GM19043 (cell line): ENCODE results near the gene BAZ1A.
"Not testable (repeated sequence)": the region's sequence is repeated elsewhere in the genome, so short reads cannot be mapped to it uniquely, and the experiment has no call there.

Experiments
- ATAC-seq: cut with Tn5 transposase; IDR thresholded peaks from one replicate; pipeline ENCODE4 v1.9.1; 2021; ENCODE audit warnings: low read depth; ENCODE audit not compliant: unreplicated experiment

Gene BAZ1A

DNA sequence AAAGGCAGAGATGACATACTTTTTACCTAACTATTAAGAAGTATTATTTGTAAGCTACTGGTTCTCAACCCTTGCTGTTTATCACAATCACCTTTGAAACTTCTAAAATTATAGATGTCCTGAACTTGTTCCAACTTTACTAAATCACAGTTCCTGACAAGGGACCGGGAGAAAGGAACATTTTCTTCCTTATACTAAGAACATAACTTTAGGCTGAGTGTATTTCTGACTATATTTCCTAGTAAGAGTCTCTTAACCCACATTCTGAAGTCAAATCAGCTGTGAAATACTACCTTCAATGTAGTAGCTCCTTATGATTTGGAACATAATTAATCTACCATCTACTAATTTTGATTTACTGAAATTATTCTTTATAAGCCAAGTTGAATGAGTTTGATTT lies 80.2 kb downstream of the BAZ1A start:
- ATAC-seq = no peak

DNA sequence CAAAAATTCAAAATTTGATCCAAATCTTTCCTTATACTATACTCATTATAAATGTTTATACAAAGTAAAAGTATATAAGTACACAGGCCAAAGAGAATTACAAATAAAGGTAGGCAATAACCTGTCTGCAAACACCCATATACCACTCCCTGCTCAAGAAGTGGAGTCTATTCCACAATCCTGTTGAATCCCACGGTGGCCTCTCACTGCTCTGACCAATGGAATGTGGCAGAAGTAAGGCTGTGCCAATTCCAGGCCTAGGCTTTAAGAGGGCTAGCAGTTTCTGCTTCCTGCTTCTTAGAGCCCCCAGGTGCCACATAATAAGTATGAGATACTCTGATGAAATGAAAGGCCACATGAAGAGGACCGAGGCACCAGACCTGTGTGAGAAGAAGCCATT lies 80.9 kb downstream of the BAZ1A start:
- ATAC-seq = no peak

DNA sequence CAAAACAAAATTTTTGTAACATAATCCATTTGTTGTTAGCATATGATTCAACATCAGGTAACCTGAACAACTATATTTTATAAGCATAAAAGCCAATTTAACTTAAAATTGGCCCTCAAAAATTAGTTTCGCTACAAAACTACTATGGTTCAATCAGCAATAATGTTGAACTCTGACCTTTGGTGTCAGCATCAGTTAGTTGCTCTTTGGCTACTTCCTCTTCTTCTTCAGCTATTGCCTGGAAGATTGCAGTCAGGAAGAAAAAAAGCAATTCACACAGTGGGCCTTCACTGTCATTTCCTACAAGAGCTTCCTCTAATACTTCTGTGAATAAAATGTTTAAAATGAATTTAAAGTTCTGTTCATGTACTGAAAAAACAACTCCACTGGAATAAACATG lies 82.6 kb downstream of the BAZ1A start:
- no peak for ATAC-seq

DNA sequence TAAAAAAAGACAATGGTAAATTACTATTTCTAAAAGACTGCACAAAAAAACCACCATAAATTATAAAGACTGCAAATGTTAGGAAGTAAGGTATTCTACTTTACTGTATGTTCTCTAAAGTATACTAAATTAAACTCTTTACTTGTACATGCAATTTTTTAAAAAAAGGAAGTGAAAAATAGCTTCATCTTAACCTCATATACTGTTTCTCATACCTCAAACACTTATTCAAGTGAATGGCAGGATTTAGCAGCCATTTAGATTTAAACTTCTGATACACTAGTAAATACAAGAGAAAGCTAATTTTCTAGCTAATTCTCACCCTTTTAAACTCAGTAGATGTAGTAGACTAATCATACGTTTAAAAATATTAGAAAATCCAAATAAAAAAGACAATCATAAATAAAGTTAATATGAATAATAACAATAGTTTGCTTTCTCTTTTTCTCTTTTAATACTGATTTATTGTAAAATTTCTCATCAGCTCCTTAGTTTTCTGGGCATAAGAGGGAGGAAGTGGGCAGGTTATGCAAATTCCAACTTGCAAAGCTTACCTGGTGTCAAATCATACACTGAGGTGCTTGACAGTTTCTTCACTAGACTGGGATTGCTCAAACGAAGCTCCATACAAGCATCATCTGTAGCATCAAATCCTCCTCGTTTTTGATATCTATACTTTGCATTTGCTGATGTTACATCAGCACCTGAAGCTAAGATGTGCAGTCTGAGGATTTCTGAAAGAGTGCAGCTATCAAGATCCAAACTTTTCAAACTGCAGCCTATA lies 89.7 kb downstream of the BAZ1A start:
- ATAC-seq = peak; percentile 43

DNA sequence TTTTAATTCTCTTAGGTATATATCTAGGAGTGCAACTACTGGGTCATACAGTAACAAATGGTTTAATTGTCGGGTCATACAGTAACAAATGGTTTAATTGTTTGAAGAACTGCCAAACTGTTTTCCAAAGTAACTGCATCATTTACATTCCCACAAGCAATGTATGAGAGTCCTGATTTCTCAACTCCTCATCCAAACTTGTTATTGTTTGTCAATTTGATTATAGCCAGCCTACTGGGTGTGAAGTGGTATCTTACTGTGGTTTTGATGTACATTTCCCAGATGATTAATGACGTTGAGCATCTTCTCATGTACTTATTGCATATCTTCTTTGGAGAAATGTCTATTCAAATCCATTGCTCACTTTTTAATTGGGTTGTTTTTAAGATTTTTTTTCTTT lies 93.1 kb downstream of the BAZ1A start:
- no peak for ATAC-seq

DNA sequence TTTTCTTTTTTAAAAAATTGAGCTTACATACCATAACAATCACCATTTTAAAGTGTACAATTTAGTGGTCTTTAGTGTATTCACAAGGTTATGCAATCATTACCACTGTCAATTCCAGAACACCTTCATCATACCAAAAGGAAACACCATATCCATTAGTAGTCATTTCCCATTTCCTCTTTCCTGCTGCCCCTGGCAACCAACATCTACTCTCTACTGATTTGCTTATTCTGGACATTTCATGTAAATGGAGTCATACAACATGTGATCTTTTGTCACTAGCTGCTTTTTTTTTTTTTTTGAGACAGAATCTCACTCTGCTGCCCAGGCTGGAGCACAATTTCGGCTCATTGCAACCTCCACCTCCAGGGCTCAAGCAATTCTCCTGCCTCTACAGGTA lies 93.9 kb downstream of the BAZ1A start:
- ATAC-seq = no peak

DNA sequence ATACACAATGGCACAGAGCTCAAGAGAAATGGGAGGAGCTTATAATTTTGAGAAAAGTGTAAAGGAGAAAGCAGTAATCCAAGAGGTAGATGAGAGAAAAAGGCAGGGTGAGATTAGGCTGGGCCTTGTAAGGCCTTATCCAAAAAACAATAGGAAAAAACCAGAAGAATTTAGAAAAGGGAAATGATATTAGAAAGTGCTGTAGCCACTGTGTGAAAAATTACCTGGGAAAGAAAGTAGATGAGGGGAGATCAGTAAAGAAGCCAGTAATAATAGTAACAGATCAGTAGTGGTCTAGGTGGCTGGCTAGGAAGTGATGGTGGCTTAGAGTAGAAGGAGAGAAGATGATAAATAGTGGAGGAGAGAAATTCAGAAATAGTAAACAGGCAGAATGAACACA lies 94.5 kb downstream of the BAZ1A start:
- ATAC-seq = no peak

DNA sequence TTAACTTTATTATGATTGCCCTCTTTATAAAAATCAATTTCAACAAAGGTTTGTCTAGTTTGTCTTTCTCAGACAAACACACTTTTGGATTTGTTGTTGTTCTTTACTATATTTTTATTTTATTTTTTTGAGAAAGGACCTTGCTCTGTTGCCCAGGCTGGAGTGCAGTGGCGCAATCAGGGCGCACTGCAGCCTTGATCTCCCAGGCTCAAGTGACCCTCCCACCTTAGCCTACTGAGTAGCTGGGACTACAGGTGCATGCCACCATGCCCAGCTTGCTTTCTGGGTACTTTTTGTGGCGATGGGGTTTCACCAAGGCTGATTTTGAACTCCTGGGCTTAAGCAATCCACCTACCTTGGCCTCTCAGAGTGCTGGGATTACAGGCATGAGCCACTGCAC lies 96.4 kb downstream of the BAZ1A start:
- no peak for ATAC-seq

DNA sequence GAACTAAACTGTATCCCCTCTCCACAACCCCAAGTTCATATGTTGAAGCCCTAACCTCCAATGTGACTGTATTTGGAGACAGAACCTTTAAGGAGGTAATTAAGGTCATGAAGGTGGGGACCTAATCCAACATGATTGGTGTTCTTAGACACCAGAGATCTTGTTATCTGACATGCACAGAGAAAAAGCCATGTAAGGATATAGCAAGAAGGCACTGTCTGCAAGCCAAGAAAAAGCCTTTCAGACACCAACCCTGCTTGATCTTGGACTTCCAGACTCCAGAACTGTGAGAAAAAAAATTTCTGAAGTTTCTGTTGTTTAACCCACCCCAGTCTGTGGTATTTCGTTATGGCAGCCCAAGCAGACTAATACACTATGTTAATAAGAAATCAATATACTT lies 98.5 kb downstream of the BAZ1A start:
- ATAC-seq = no peak

DNA sequence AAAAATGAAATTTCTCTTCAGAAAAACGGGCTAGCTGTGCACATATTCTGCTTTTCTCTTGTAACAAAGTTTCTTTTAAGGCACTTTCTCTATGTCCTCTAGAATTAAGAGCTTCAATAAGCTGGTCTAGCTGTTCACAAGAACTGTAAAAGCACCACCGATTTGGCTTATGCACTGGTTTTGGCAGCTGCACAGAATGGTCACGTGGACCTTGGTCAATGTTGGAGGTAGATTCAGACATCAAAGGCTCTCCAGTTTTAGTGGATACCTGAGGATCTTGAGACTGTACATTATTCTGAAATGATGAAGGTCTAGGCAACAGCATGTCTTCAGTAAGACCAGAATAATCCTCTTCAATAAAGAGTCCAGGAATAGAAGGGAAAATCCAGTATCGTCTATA lies 99.2 kb downstream of the BAZ1A start:
- no peak for ATAC-seq

DNA sequence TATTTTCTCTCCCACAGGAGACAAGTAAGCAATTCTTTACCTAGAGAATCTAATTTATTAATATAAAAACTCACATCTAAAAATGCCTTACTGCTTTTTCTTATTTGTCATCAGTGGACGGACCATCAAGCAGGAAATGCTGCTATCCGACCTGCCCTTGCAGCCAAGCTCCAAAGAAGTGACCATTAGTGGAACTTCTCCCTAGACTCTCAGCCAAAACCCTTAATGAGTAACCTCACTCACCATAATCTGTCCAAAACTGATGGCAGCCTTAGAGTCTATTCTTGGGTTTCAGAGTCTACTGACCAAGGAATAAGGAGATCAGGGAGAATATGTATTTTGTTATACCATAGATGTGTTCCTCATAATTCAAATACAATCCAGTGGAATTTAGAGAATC lies 99.8 kb downstream of the BAZ1A start:
- ATAC-seq = no peak

DNA sequence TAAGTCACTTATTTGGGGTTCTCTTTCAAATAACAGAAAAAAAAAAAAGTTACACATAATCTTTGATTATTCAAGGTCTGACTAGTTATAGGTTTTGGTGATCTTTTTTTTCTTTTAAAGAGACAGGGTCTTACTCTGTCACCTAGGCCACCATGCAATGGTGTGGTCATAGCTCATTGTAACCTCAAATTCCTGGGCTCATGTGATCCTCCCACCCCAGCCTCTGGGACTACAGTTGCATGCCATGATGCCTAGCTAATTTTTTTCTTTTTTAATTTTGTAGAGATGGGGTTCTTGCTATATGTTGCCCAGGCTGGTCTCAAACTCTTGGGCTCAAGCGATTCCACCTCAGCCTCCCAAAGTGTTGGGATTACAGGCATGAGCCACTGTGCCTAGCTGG lies 104.3 kb downstream of the BAZ1A start:
- ATAC-seq = no peak

DNA sequence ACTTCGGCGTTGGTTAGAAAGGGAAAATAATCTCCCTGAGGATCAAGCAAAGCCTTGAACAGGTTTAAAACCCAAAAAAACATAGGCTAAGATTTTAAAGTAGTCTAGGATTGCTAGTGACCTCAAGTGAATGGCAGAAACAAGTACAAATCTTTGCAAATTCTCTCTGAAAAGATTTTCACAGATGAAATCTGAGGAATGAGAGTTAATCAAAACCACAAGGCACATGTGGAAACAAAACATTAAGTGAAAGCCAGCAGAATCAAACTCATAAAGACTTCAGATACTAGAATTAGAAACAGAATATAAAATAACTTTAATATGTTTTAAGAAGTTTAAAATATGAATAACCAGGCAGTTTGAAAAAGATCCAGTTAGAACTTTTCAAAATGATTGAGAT lies 108.6 kb downstream of the BAZ1A start:
- ATAC-seq = no peak

DNA sequence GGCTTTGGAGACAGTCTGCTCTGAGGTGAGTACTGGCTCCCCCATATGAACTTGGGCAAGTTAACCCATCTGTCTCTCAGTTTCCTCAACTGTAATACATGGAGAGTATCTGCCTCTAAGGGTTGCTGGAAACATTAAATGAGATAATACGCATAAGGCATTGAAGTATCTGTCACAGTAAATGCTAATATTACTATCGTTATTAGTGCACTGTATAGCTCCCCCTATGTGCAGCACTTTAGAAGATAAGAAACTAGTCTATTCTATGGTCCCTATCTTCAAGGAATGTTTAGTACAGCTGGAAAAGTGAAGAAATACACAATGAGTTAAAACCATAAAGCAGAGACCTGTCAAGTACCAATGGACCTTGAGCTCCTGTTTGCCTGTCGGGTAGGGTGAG lies 109.1 kb downstream of the BAZ1A start:
- no peak for ATAC-seq

DNA sequence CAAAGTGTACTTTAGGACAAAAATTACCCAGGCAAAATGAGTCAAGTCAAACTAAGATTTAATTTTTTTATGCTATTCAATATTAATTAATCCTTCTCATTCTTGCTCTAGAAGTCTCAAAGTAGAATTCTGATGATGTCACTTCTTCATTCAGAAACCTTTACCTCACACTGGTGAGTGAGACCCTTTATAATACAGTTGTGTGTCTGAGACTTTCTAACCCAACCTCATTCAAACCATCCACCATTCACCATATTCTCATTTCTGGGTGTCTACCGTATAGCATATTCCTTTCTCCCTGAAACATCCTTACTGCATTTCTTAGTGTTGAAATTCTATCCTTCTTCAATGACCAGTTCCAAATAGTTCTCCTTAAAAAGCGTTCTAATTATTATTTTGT lies 119.9 kb downstream of the BAZ1A start:
- no peak for ATAC-seq

DNA sequence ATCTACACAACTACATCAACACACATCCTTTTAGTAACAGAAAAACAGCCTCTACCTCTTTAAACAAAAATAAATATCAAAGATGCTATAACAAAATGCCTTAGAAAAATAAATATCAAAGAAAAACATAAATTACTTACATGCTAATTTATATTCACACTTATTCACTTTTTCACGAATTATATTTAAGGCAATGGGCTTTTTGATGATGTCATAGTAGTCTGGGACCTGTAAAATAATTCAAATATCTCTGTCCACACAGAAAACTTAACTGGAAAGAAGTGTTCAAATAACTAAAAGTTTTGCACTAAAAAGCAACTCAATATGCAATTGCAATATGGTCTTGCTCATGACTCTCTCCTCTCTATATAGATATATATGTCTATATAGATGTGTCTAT lies 120.5 kb downstream of the BAZ1A start:
- ATAC-seq = no peak

DNA sequence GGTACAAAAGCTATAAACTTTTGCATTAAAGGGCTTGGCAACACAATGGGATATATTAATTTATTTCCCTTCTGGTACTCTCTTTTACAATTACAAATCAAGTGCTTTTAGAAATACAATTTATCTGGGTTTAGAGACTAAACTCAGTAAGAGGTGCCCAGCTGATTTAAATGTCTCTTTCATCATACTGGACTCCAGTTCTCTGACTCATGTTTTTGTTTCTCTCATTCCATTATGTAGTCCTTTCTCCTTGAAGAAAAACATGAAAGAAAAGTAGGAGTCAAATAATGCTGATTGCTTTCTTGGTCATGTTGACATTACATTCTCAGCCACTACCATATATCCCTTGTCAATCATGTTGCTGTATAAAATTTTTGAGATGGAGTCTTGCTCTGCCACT lies 124.5 kb downstream of the BAZ1A start:
- no peak for ATAC-seq

DNA sequence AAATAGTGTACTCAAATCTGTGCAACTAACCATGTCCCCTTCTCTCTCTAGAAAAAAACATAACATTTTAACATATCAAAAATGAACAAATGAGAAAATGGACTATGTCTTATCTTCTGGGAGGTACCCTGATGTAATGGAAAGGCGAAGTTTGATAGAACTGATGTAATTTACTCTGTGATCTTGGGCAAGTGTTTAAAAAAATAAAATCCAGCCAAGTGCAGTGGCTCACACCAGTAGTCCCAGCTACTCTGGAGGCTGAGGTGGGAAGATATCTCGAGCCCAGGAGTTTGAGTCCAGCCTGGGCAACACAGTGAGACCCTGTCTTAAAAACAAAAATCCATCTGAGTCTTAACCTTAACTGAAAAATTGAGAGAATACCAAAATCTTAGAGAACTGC lies 124.9 kb downstream of the BAZ1A start:
- no peak for ATAC-seq

DNA sequence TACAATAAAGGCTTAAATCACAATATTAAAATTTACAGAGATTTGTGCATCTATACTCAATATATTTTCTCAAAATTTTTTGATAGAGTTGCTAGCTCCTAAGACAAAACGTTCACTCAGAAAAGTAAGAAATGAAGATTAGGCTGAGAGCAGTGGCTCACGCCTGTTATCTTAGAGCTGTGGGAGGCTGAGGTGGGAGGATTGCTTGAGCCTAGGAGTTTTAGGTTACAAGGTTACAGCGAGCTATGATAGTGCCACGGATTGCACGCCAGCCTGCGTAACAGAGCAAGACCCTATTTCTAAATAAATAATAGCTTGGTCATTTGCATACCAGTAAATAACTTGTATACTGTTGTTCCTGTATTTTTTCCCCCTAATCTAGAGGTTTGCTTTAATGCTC lies 125.8 kb downstream of the BAZ1A start:
- ATAC-seq = no peak

DNA sequence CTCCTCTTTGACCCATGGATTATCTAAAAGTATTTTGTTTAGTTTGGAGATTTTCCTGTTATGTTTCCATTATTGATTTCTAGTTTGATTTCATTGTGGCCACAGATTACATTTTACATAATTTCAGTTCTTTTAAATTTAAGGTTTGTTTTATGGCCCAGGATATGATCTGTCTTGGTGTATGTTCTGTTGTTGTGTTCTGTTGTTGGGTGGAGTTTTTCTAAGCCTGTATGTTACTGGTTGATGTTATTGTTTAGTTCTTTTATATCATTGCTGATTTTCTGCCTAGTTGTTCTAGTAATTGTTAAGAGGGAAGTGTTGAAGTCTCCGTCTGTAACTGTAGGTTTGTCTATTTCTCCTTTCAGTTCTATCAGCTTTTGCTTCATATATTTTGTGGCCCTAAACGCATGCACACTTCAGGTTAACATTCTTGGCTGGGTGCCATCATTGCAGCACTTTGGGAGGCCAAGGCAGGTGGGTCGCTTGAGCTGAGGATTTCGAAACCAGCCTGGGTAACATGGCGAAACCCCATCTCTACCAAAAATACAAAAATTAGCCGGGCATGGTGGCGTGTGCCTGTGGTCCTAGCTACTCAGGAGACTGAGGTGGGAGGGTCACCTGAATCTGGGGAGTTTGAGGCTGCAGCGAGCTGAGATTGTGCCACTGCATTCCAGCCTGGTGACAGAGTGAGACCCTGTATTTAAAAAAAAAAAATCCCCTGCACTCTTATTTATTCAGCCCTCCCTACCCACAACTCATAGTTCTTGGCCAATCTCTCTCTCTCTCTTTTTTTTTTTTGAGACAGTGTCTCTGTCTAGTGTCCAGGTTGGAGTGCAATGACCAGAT lies 132.7 kb downstream of the BAZ1A start:
- no peak for ATAC-seq

DNA sequence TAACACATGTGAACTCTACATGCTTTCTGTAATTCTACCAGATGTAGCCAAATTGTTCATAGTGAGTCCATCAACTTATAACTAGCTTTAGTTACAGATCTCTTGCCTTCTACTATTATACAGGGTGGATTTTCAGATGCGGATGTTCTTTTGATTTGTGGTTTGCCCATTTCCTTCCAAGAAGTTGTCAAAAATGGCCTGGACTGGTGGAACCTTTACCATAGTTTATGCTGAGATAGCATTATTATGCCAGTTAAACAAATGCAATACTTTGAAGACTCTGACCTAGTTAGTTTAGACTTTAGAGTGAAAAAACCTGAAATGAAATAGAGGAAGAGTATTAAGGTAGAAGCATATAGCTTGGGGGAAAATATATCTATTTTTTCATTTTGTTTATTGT lies 133.3 kb downstream of the BAZ1A start:
- ATAC-seq = no peak

DNA sequence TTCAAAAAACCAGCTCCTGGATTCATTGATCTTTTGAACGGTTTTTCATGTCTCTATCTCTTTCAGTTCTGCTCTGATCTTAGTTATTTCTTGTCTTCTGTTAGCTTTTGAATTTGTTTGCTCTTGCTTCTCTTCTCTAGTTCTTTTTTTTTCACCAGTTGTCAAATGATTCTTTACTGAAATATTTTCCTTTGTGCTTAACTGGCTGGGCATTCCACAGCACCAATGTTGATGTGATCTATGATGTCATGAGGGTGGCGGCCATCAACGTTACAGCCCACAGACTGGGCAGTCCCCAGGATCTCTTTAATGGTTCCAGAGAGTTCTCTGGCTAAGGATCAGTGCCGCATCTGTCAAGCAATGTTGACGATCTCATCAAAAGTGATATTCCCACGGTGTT lies 135.0 kb downstream of the BAZ1A start:
- ATAC-seq = not testable (repeated sequence)
